ENCODE results near the gene NDUFC2. TPM values are rescaled to one million over a fixed set of nuclear protein-coding genes. Genes with fewer than 3 reads are reported as not detected.

The NDUFC2 gene
- total and polyA plus RNA-seq, 2 of the 13 experiments (the other 11 are each of a cell fraction or from before 2014, with no cell fraction given): 256 to 363 TPM

DNA sequence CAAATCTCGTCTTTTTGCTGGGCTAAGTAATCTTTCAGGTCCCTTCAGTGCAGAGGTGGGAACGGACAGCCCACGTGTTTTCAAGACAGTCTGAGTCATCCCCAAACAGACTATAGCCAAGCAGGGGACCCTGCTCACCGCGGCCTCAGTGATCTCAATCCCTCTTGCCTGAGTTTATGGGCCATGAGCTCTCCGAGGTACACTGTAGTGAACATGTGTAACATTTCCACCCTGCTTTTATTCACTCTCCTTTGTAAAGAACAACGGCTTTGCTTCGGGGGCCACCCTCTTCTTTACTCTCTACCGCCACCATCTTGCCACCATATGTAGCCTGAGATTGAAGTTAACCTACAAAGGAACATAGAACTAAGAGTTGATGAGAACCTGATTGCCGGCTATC lies 45.0 kb downstream of the NDUFC2 start:
- H3K9ac ChIP-seq (ENCODE audit: insufficient read depth, low read depth, low read length): no peak overlapping the region
- intact Hi-C loops (cut with micrococcal nuclease; ENCODE audit: unreplicated experiment) (no loop called here), in situ Hi-C loops (cut with HindIII; ENCODE audit: extremely low pct_ligation_motif_present, low pct_unique_long_range_greater_than_20kb) (no loop called here)
- ChIA-PET POLR2A (interaction anchor here (0.9 to 1.7 kb wide), 2 partner anchors 11 to 40 kb away, joined by 3 to 5 read pairs; no protein-coding TSS in a partner anchor), CTCF (ENCODE audit: low intra/inter-chr PET ratio, low total read pairs) (no interaction called here)
- H3K4me1 ChIP-seq (ENCODE audit: insufficient read depth, low read length): peaks cover 92% of the 10 kb centered on the region
- DNase-seq (ENCODE audit: low spot score) (no peak), ATAC-seq (no peak), FAIRE-seq (no peak)
- BruUV-seq (replicated peaks): no TSS peak
- H3K4me2 ChIP-seq (ENCODE audit: low read depth, low read length): peak overlapping the region; percentile 56
- H2AFZ ChIP-seq (ENCODE audit: low read length): no peak overlapping the region
- H3K27ac ChIP-seq (ENCODE audit: extremely low read length, insufficient read depth, low read length): no peak overlapping the region
- no peaks in the 10 kb centered on the region for H3K9me3 ChIP-seq (ENCODE audit: low read length)
- no peaks in the 10 kb centered on the region for H3K27me3 ChIP-seq (ENCODE audit: control insufficient read depth in 1 of 2, insufficient read depth in 2 of 2, low read length in 2 of 2)
- no peaks in the 10 kb centered on the region for H3K36me3 ChIP-seq (replicated peaks in 1 of 2; ENCODE audit: control insufficient read depth in 1 of 2, insufficient read depth in 2 of 2, low read length in 2 of 2)
- H3K79me2 ChIP-seq (ENCODE audit: insufficient read depth, low read length): no peaks in the 10 kb centered on the region
- WGBS (ENCODE audit: low lambda C conversion rate): 29% methylated on average over 10 of the region's 10 CpGs
- no peak overlapping the region for H3K4me3 ChIP-seq (replicated peaks in 1 of 3; ENCODE audit: insufficient read depth in 1 of 3, low read depth in 2 of 3, low read length in 3 of 3)
- H4K20me1 ChIP-seq (ENCODE audit: insufficient read depth, low read length): no peaks in the 10 kb centered on the region
- TF ChIP-seq HNRNPLL (IDR thresholded peaks at IDR 0.05; ENCODE audit: low read depth, low read length, poor library complexity, severe bottlenecking): no peak
- no peak for TF ChIP-seq ZNF576 (CRISPR knock-in tag; IDR thresholded peaks at IDR 0.05)
- TF ChIP-seq NRL (CRISPR knock-in tag; IDR thresholded peaks at IDR 0.05; ENCODE audit: borderline replicate concordance): no peak
- TF ChIP-seq ZNF224 (CRISPR knock-in tag; IDR thresholded peaks at IDR 0.05): no peak
- no peak for TF ChIP-seq MIER2 (CRISPR knock-in tag; IDR thresholded peaks at IDR 0.05)
- no peak for TF ChIP-seq BRCA1 (CRISPR knock-in tag; IDR thresholded peaks at IDR 0.05)
- TF ChIP-seq SAP130 (CRISPR knock-in tag; IDR thresholded peaks at IDR 0.05; ENCODE audit: low read depth): peak; percentile 28; the same call in 1 of the 2 replicates
- TF ChIP-seq FOSL2 (CRISPR knock-in tag; IDR thresholded peaks at IDR 0.05): peak; percentile 83
- TF ChIP-seq GPN1 (CRISPR knock-in tag; IDR thresholded peaks at IDR 0.05; ENCODE audit: borderline replicate concordance): no peak
- TF ChIP-seq, protein P1, sequence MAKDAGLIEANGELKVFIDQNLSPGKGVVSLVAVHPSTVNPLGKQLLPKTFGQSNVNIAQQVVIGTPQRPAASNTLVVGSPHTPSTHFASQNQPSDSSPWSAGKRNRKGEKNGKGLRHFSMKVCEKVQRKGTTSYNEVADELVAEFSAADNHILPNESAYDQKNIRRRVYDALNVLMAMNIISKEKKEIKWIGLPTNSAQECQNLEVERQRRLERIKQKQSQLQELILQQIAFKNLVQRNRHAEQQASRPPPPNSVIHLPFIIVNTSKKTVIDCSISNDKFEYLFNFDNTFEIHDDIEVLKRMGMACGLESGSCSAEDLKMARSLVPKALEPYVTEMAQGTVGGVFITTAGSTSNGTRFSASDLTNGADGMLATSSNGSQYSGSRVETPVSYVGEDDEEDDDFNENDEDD (CRISPR knock-in tag; IDR thresholded peaks at IDR 0.05; ENCODE audit: borderline replicate concordance): no peak
- TF ChIP-seq RFX5 (IDR thresholded peaks at IDR 0.05; ENCODE audit: low read depth, low read length): no peak
- no peak for TF ChIP-seq ISL2 (CRISPR knock-in tag; IDR thresholded peaks at IDR 0.05)
- TF ChIP-seq FOXP1 (IDR thresholded peaks at IDR 0.05): no peak
- TF ChIP-seq FOXP1 (CRISPR knock-in tag; IDR thresholded peaks at IDR 0.05): no peak
- no peak for TF ChIP-seq MTA1 (CRISPR knock-in tag; IDR thresholded peaks at IDR 0.05; ENCODE audit: borderline replicate concordance)
- no peak for TF ChIP-seq CC2D1A (CRISPR knock-in tag; IDR thresholded peaks at IDR 0.05)
- TF ChIP-seq KDM5A (IDR thresholded peaks at IDR 0.05; ENCODE audit: borderline replicate concordance, low read length): no peak
- TF ChIP-seq HOXA5 (CRISPR knock-in tag; IDR thresholded peaks at IDR 0.05): no peak
- TF ChIP-seq TBP (CRISPR knock-in tag; IDR thresholded peaks at IDR 0.05): no peak
- no peak for TF ChIP-seq ZNF776 (CRISPR knock-in tag; IDR thresholded peaks at IDR 0.05)
- TF ChIP-seq, protein P2, sequence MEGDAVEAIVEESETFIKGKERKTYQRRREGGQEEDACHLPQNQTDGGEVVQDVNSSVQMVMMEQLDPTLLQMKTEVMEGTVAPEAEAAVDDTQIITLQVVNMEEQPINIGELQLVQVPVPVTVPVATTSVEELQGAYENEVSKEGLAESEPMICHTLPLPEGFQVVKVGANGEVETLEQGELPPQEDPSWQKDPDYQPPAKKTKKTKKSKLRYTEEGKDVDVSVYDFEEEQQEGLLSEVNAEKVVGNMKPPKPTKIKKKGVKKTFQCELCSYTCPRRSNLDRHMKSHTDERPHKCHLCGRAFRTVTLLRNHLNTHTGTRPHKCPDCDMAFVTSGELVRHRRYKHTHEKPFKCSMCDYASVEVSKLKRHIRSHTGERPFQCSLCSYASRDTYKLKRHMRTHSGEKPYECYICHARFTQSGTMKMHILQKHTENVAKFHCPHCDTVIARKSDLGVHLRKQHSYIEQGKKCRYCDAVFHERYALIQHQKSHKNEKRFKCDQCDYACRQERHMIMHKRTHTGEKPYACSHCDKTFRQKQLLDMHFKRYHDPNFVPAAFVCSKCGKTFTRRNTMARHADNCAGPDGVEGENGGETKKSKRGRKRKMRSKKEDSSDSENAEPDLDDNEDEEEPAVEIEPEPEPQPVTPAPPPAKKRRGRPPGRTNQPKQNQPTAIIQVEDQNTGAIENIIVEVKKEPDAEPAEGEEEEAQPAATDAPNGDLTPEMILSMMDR (CRISPR knock-in tag; IDR thresholded peaks at IDR 0.05): peak; percentile 24; the same call in 1 of the 2 replicates
- no peak for TF ChIP-seq SRF (IDR thresholded peaks at IDR 0.05; ENCODE audit: low read depth, low read length)
- TF ChIP-seq SP1 (IDR thresholded peaks at IDR 0.05): no peak
- no peak for TF ChIP-seq SP1 (CRISPR knock-in tag; IDR thresholded peaks at IDR 0.05)
- no peak for TF ChIP-seq ZNF274 (CRISPR knock-in tag; IDR thresholded peaks at IDR 0.05)
- TF ChIP-seq ZNF44 (CRISPR knock-in tag; IDR thresholded peaks at IDR 0.05): no peak
- TF ChIP-seq, protein P3, sequence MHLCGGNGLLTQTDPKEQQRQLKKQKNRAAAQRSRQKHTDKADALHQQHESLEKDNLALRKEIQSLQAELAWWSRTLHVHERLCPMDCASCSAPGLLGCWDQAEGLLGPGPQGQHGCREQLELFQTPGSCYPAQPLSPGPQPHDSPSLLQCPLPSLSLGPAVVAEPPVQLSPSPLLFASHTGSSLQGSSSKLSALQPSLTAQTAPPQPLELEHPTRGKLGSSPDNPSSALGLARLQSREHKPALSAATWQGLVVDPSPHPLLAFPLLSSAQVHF (CRISPR knock-in tag; IDR thresholded peaks at IDR 0.05): no peak
